ENCODE results near the gene RAD51B.

Gene RAD51B

DNA sequence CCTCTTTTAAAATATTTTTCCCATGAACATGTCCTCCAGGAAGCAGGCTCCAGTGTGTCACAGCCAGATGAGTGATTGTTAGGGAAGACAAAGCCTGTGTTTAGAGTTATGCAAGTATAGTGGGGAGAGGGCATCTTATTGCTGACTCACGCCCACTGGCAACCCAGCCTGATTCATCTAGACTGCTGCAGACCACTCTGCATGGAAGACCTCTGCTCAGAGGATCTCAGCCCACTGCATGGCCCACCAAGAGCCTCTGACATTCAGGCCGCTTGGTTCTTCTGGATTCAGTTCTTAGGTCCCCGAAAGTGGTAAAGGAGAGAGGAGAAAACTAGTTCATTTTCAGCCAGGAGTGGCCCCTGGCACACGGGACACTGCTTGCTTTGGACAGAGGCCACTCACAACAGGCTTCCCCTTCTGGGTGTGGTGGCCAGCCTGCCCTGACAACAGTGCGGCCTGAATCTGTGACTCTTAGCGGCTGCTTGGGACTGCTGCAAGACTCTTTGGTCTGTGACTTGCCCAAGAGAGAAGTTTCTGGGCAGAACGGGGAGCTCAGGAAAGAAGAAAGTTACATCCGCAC lies 707.0 kb downstream of the RAD51B start:
- no peak overlapping the region for H3K27ac ChIP-seq (ENCODE audit: low read depth, low read length)
- no peak overlapping the region for H3K4me3 ChIP-seq (ENCODE audit: low read length)
- H3K27me3 ChIP-seq (ENCODE audit: insufficient read depth, low read length), result no peaks in the 10 kb centered on the region
- H3K4me1 ChIP-seq (ENCODE audit: insufficient read depth, low read length), result peaks cover 14% of the 10 kb centered on the region
- H3K9ac ChIP-seq (ENCODE audit: low read depth, low read length), result no peak overlapping the region
- no peaks in the 10 kb centered on the region for H3K36me3 ChIP-seq (ENCODE audit: insufficient read depth, low read length)
- WGBS, result 93% methylated on average over 7 of the region's 8 CpGs
- peaks cover 34% of the 10 kb centered on the region for H3K9me3 ChIP-seq (ENCODE audit: insufficient read depth, low read depth, low read length)

DNA sequence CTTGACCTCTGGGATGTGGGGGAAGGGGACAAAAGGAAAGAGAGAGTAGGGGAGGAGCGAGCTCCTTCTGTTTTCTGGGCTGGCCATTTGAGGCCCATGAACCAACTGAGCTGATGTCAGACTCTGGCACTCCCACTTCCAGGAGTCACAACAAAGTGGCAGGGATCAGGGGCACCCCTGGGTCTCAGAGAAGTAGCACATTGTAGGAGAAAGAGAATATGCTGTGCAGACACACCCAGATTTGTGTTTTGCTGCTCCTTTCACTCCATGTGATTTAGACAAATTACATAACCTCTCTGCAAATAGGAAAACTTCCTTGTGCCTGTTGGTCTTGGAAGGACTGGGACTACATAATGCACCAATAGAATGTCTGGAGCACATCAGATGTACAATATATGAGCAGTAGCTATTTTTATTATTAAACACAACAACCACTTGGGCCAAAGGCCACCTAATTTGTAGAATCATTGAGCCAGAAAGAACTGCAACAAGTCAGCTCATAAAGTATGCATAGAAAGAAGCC lies 707.8 kb downstream of the RAD51B start:
- Histone ChIP-seq H3K4me3 (ENCODE audit: low read length) (no peak overlapping the region), H3K27ac (ENCODE audit: low read depth, low read length) (no peak overlapping the region), H3K4me1 (ENCODE audit: insufficient read depth, low read length) (peaks cover 7% of the 10 kb centered on the region), H3K36me3 (ENCODE audit: insufficient read depth, low read length) (no peaks in the 10 kb centered on the region), H3K9ac (ENCODE audit: low read depth, low read length) (no peak overlapping the region), H3K27me3 (ENCODE audit: insufficient read depth, low read length) (no peaks in the 10 kb centered on the region), H3K9me3 (ENCODE audit: insufficient read depth, low read depth, low read length) (peaks cover 39% of the 10 kb centered on the region)
- 82% methylated on average over 1 of the region's 1 CpG for whole genome bisulfite sequencing

DNA sequence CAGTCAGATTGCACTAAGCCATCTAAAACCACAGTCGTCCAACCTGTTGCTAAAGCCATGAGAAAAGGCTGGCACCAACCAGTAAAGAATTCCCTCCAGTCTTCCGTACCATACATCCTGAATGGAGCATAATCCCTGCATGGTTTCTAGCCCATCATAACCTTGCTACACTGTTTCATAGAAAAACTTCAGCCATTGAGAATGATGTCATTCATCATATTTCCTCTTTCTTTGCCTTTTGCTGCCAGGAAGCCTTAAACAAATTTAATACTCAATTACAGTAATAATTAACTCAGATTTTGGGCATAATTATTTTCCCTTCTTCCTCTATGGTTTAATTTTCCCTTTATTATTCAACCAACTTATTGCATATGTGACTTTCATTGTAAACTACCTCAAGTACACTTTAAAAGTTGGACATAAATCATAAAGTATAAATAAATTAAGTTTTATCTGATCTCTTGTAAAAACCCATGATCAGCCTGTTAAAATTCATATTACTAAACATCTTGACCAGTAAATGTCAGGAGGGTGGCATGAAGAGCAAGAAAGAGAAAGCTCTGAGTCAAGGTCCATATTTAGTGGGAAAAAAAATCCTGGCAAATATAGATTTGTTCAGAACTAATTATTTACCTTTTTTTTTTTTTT lies 708.6 kb downstream of the RAD51B start:
- Histone ChIP-seq H3K9me3 (ENCODE audit: insufficient read depth, low read depth, low read length) (peaks cover 39% of the 10 kb centered on the region), H3K9ac (ENCODE audit: low read depth, low read length) (no peak overlapping the region), H3K4me1 (ENCODE audit: insufficient read depth, low read length) (no peaks in the 10 kb centered on the region; the same call in 1 of the 2 replicates), H3K36me3 (ENCODE audit: insufficient read depth, low read length) (no peaks in the 10 kb centered on the region), H3K27ac (ENCODE audit: low read depth, low read length) (no peak overlapping the region), H3K27me3 (ENCODE audit: insufficient read depth, low read length) (no peaks in the 10 kb centered on the region), H3K4me3 (ENCODE audit: low read length) (no peak overlapping the region)
- 91% methylated on average over 2 of the region's 2 CpGs for WGBS

DNA sequence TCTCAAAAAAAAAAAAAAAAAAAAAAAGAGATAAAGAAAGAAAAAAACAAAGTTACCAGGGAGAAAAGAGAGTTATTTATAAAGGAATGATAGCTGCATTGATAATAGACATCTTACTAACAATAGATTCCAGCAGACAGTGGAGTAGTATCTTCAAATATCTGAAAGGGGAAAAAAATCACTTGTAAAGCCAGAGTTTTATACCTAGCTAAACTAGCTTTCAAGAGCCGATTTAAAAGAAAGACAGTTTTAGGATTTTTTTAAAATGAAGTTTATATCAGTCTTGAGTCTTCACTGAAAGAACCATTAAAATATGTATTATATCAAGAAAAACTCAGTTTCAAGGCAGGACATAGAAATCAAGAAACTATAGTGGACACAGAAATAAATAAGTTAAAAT lies 710.9 kb downstream of the RAD51B start:
- H3K27me3 ChIP-seq (ENCODE audit: insufficient read depth, low read length), result no peaks in the 10 kb centered on the region
- no peaks in the 10 kb centered on the region; the same call in 1 of the 2 replicates for H3K4me1 ChIP-seq (ENCODE audit: insufficient read depth, low read length)
- no peaks in the 10 kb centered on the region for H3K36me3 ChIP-seq (ENCODE audit: insufficient read depth, low read length)
- H3K27ac ChIP-seq (ENCODE audit: low read depth, low read length), result no peak overlapping the region
- WGBS, result no CpG with 5 or more reads among the region's 1 CpG
- no peak overlapping the region for H3K9ac ChIP-seq (ENCODE audit: low read depth, low read length)
- H3K9me3 ChIP-seq (ENCODE audit: insufficient read depth, low read depth, low read length), result peaks cover 37% of the 10 kb centered on the region
- no peak overlapping the region for H3K4me3 ChIP-seq (ENCODE audit: low read length)

DNA sequence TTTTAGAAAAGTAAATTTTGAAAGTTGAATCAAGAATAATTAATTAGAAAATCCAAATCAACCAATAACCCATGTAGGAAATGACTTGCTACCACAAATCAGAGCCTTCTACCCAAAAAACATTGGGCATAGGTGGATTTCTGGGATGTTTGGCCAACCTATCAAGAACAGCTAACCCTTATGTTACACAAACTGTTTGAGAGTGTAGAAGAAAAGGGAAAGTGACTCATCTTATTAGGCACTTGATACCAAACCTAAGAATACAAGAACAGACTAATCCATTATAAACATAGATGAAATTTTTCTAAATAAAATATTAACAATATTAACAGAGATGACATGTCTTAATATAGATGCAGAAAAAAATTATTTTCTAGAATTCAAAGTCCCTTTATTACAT lies 712.9 kb downstream of the RAD51B start:
- Histone ChIP-seq H3K4me1 (ENCODE audit: insufficient read depth, low read length) (no peaks in the 10 kb centered on the region), H3K9me3 (ENCODE audit: insufficient read depth, low read depth, low read length) (peaks cover 37% of the 10 kb centered on the region), H3K4me3 (ENCODE audit: low read length) (no peak overlapping the region), H3K36me3 (ENCODE audit: insufficient read depth, low read length) (no peaks in the 10 kb centered on the region), H3K27me3 (ENCODE audit: insufficient read depth, low read length) (no peaks in the 10 kb centered on the region), H3K9ac (ENCODE audit: low read depth, low read length) (no peak overlapping the region), H3K27ac (ENCODE audit: low read depth, low read length) (no peak overlapping the region)

DNA sequence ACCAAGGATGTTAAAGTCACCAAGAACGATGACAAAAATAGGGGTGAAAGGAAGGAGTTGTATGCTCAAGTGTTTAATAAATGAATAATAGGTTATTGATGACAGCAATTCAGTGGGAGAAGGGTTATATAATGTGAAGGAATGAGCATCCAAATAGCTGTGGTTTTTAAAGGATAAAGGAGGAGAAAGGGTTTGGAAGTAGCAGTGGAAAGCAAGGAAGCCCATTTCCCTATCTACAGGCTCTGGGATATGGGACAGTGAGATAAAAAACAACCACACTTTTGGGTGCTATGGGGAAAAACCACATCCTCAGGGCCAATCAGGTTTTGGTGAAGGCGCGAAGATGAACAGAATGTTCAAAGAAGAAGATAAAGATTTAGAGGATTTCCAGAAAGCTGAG lies 714.7 kb downstream of the RAD51B start:
- Histone ChIP-seq H3K27ac (ENCODE audit: low read depth, low read length) (no peak overlapping the region), H3K9ac (ENCODE audit: low read depth, low read length) (no peak overlapping the region), H3K36me3 (ENCODE audit: insufficient read depth, low read length) (no peaks in the 10 kb centered on the region), H3K4me3 (ENCODE audit: low read length) (no peak overlapping the region), H3K27me3 (ENCODE audit: insufficient read depth, low read length) (no peaks in the 10 kb centered on the region), H3K4me1 (ENCODE audit: insufficient read depth, low read length) (peaks cover 6% of the 10 kb centered on the region; the same call in 1 of the 2 replicates), H3K9me3 (ENCODE audit: insufficient read depth, low read depth, low read length) (peaks cover 28% of the 10 kb centered on the region)
- WGBS, result 98% methylated on average over 3 of the region's 3 CpGs

DNA sequence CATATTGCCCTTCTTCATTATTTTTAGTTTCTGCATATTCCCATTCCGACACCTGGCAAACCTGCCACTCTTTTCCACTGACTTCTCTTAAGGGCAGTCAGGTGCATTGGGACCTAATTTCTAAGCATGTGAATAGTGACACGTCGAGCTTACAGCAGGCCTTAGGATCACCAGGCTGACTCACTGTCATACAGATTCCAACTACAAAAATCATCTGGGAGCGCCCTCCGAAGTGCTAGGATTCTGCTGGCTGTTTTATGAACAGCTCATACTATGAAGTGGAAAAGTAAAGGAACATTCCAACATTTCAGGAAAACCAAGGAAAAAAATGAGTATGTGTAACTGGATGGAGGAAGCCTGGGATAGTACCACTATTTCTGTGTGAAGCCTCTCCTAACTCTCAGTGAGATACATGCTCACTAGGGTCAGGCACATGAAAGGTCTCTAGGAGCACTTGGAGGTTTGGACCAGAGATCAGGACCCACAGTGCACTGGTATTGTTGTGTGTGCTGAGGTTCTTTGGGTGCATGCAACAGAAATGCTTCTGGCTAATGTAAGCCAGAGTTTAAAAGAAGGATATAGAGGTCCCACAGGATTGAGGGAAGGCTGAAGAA lies 715.9 kb downstream of the RAD51B start:
- Histone ChIP-seq H3K27ac (ENCODE audit: low read depth, low read length) (no peak overlapping the region), H3K36me3 (ENCODE audit: insufficient read depth, low read length) (no peaks in the 10 kb centered on the region), H3K9ac (ENCODE audit: low read depth, low read length) (no peak overlapping the region), H3K27me3 (ENCODE audit: insufficient read depth, low read length) (no peaks in the 10 kb centered on the region), H3K9me3 (ENCODE audit: insufficient read depth, low read depth, low read length) (peaks cover 16% of the 10 kb centered on the region), H3K4me1 (ENCODE audit: insufficient read depth, low read length) (peaks cover 10% of the 10 kb centered on the region; the same call in 1 of the 2 replicates), H3K4me3 (ENCODE audit: low read length) (no peak overlapping the region)
- WGBS, result 88% methylated on average over 5 of the region's 5 CpGs

DNA sequence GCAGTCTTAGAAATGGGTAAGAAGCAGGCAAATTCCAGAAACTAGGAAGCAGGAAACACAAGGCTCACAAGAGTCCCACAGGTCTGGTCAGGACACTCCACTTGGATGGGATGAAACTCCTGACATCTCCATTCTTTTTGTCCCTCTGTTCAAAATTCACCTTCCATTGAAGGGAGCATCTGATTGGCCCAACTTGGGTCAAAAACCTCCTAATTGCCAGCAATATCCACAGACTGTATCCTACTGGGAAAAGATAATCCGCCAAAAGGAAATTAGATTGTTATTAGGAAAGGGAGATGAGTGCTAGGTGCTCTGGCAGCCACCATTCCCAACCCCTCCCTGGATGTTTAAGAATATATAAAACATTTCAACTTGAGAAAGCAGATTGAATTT lies 716.4 kb downstream of the RAD51B start:
- no peak overlapping the region for H3K27ac ChIP-seq (ENCODE audit: low read depth, low read length)
- no CpG with 5 or more reads among the region's 1 CpG for WGBS
- no peak overlapping the region for H3K9ac ChIP-seq (ENCODE audit: low read depth, low read length)
- peaks cover 10% of the 10 kb centered on the region; the same call in 1 of the 2 replicates for H3K4me1 ChIP-seq (ENCODE audit: insufficient read depth, low read length)
- peaks cover 11% of the 10 kb centered on the region; the same call in 1 of the 2 replicates for H3K9me3 ChIP-seq (ENCODE audit: insufficient read depth, low read depth, low read length)
- no peaks in the 10 kb centered on the region for H3K27me3 ChIP-seq (ENCODE audit: insufficient read depth, low read length)
- no peak overlapping the region for H3K4me3 ChIP-seq (ENCODE audit: low read length)
- H3K36me3 ChIP-seq (ENCODE audit: insufficient read depth, low read length), result no peaks in the 10 kb centered on the region

DNA sequence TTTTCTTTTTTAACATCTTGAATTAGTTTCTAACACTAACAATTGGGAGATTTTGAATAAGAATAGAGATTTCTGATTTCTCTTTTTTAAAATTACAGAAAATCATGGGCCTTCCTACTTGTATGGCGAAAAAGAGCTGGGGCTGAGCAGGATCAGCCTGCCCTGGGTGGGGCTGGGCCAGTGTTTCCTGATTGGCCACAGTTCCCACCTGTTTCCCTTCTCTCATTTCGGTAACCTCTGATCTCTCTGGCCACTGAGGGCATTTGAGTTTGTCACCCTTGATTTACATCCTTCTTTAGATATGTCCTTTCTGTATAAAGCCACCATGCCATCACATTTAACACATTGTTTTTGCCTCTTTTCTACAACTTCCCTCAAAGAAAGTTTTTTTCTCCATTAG lies 719.1 kb downstream of the RAD51B start:
- no peaks in the 10 kb centered on the region for H3K9me3 ChIP-seq (ENCODE audit: insufficient read depth, low read depth, low read length)
- no peak overlapping the region for H3K9ac ChIP-seq (ENCODE audit: low read depth, low read length)
- H3K4me1 ChIP-seq (ENCODE audit: insufficient read depth, low read length), result peaks cover 10% of the 10 kb centered on the region; the same call in 1 of the 2 replicates
- H3K36me3 ChIP-seq (ENCODE audit: insufficient read depth, low read length), result no peaks in the 10 kb centered on the region
- no peak overlapping the region for H3K4me3 ChIP-seq (ENCODE audit: low read length)
- H3K27me3 ChIP-seq (ENCODE audit: insufficient read depth, low read length), result no peaks in the 10 kb centered on the region
- 84% methylated on average over 2 of the region's 2 CpGs for WGBS
- no peak overlapping the region for H3K27ac ChIP-seq (ENCODE audit: low read depth, low read length)

DNA sequence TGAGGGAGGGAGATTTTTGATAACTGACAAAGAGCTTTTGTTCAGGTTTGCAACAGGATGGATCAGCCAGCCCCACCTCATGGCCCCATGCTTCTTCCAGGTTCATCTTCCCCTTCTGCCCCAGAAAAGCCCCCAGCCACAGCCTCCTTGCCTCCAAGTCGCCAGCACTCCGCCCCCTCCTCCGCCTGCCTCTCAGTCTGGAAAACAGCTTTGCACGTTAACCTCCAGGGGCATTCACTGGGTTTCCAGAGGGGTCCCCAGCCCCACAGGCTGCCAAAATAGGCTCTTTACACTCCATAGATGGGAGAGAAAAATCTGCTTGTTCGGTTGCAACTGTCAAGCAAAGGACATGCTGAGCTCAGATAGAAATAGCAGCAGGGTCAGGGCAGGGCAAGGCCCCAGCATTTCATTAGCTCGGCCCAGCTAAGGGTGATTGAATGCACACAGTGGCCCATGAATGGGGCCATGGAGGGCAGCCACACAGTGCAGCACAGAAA lies 719.7 kb downstream of the RAD51B start:
- Histone ChIP-seq H3K9me3 (ENCODE audit: insufficient read depth, low read depth, low read length) (no peaks in the 10 kb centered on the region), H3K27ac (ENCODE audit: low read depth, low read length) (no peak overlapping the region), H3K4me1 (ENCODE audit: insufficient read depth, low read length) (peaks cover 10% of the 10 kb centered on the region; the same call in 1 of the 2 replicates), H3K36me3 (ENCODE audit: insufficient read depth, low read length) (no peaks in the 10 kb centered on the region), H3K27me3 (ENCODE audit: insufficient read depth, low read length) (no peaks in the 10 kb centered on the region), H3K9ac (ENCODE audit: low read depth, low read length) (no peak overlapping the region), H3K4me3 (ENCODE audit: low read length) (no peak overlapping the region)
- 76% methylated on average over 6 of the region's 6 CpGs for WGBS

DNA sequence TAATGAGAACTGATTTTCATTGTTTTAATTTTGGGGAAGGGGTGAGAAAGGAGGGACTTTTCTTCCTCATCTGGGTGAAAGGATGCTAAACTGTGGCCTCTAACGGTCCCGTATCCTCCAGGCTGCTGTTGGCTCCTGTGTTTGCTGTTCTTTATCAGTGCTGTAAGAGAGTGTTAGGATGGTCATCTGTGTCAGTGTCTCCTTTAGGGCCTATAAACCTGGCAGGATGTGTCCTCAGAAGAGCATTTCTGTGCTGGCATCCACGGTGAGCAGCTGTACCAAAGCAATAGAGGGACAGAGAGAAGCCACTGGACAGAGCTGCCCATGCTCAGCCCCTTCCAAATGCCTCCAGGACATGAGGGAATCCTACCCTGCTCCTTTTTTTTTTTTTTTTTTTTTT lies 720.2 kb downstream of the RAD51B start:
- Histone ChIP-seq H3K9ac (ENCODE audit: low read depth, low read length) (no peak overlapping the region), H3K9me3 (ENCODE audit: insufficient read depth, low read depth, low read length) (no peaks in the 10 kb centered on the region), H3K4me3 (ENCODE audit: low read length) (no peak overlapping the region), H3K27ac (ENCODE audit: low read depth, low read length) (no peak overlapping the region), H3K4me1 (ENCODE audit: insufficient read depth, low read length) (peaks cover 10% of the 10 kb centered on the region; the same call in 1 of the 2 replicates), H3K27me3 (ENCODE audit: insufficient read depth, low read length) (no peaks in the 10 kb centered on the region), H3K36me3 (ENCODE audit: insufficient read depth, low read length) (no peaks in the 10 kb centered on the region)
- 92% methylated on average over 3 of the region's 3 CpGs for WGBS

All from HUES64 (cell line).